GM21381 (cell line): ENCODE data around the gene C15orf61.

Experiments used
- ATAC-seq: cut with Tn5 transposase; IDR thresholded peaks from one replicate; pipeline ENCODE4 v1.9.1; 2021; ENCODE audit warnings: mild to moderate bottlenecking, moderate library complexity; ENCODE audit not compliant: unreplicated experiment

Gene C15orf61

DNA sequence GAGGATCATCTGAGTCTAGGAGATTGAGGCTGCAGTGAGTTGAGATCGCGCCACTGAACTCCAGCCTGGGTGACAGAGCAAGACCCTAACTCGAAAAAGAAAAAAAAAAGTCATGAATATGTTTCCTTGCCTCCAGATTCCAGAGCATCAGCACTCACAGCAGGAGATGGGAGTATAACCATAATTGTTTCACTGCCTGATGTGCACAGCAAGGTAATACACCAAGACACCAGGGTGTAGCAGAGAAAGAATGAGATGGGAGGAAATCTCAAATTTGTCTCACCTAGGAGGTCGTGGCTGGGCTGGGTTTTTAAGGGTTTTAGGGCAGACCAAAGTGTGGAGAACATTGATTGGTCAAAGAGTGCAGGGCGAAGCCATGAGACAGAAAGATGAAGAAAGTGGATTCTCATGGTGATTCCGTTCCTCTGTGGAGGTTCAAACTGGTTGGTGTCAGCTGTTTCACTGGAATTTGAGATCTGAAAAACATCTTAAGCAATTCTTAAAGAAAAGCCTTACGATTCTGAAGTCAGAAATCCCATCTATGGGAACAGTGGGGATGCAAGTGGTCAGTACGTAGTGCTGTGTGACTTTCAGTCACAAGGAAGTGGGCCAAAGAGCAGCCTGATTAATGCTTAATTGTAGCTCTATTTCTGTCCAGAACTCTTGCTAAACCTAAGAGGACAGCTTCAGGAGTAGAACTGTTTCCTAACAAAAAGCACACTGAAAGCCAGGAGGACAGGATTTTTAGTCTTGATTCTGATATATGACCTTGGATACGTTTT, 7.8 kb upstream of the C15orf61 start:
- ATAC-seq: no peak

DNA sequence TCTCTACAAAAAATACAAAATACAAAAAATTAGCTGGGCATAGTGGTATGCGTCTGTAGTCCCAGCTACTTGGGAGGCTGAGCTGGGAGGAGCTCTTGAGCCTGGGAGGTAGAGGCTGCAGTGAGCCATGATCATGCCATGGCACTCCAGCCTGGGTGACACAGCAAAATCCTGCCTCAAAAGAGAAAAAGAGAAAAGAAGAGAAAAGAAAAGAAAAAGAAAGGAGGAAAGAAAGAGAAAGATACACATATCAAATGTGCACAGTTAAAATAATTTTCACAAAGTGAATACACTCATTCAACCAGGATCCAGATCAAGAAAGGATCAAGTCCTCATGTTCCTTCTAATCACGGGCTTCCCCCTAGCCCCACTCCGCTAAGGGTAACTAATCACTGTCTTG, 5.8 kb upstream of the C15orf61 start:
- no peak for ATAC-seq

DNA sequence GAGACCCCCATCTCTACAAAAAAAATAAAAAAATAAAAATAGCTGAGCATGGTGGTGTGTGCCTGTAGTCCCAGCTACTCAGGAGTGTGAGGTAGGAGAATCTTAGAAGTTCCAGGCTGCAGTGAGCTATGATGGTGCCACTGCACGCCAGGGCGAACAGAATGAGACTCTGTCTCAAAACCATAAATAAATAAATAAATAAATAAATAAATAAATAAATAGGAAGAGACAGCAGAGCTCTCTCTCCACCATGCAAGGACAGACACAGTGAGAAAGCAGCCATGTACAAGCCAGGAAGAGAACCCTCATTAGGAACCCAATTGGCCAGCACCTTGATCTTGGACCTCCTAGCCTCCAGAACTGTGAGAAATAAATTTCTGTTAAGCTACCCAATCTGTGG, 5.4 kb upstream of the C15orf61 start:
- ATAC-seq: no peak

DNA sequence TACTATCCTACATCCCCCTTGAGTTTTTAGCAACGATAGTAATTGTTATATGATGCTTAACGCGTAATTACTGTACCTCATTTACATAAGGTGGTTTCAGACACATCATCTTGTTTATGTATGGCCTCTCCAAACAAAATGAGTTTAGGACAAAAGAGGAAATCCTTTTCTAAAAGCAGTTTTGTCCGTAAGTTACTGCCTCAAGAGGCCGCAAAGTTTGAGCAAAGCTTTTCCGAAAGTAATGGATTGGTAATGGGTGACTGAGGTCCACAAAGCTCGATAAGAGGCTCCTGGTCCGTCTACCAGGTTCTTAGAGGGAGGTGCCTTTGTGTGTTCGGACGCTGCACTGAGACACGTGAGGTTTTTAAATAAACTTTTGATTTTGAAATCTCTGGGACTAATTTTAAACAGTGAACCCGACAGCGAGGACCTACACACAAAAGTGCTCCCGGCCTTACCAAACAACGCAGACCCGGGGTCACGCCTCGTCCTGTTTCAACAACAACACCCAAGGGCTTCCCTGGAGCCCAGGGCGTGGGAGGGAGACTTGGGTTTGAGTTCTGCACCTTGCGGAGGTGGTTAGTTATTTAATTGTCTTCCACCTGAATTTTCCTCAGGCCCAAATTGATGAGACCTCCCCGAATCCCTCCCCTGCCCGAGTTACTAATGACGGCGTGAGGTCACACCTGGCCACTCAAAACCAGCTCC, 456 bp upstream of the C15orf61 start:
- no peak for ATAC-seq

DNA sequence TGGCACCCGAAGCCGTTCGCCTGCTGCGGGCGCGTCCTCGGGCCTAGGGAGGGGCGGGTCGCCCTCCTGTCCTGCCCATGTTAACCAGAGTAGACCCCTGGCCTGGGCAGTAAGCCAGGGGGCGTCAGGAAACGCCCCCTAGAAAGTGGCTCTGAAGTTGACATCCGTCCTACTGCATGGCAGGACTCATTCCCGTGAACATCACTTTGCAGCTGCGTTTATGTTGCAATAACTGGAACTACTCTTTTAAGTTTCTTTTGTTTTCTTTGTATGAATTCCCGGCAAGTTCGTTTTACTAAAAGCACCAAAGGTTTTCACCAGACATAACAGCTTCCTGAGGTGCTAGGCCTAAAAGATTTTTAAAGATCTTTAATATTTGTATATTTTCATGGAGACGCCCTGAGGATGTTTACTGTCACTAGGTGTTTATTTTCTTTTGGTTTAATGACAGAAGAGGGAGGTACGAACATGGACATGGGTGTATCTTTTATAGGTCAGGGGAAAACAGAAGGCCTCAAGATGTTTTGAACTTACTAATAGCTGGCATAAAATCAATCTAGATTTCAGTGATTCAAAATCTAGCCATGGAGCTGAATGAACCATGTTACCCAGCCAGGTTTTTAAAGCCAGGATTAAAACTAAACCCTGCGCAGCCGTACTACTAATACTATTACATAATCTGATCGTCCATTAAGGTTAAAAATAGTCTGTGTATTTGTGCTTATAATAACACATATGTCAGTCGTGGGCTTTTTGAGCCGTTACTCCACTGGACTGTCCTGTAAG, 1.0 kb downstream of the C15orf61 start:
- ATAC-seq: no peak

DNA sequence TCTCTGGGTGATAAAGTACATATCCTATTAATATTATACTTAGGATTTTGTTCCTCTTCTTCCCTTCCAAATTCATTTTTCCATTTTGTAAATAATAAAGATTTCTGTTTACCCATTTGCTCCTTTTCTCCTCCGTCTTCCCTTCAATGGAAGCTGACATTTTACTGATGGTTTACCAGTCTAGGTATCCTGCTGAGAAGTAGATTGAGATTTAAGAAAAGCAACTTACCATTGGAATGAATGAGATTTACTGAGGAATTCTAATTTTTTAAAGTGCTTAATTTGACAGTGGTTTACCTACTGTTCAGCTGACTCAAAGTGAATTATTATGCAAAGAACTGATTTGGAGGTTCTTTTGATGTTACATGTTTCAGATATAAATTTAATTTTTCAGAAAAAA, 2.4 kb downstream of the C15orf61 start:
- ATAC-seq: no peak

DNA sequence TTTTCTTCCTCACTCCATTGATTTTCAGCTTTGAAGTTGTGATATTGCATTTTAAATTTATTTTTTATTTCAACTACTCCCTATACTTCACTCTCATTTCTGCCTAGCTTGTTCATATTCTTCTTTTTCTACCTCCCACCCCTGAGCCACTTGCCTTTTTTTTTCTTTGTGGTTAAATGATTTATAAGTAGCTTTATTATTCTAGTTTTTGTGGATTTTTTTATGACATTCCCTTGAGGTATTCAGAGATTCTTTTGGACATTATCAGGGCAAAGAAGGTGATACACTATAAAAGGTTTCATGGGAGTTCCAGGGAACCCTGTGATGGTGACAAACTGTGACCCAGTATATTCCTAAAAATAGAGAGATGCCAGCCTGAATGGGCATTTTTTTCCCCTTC, 3.3 kb downstream of the C15orf61 start:
- ATAC-seq: no peak

DNA sequence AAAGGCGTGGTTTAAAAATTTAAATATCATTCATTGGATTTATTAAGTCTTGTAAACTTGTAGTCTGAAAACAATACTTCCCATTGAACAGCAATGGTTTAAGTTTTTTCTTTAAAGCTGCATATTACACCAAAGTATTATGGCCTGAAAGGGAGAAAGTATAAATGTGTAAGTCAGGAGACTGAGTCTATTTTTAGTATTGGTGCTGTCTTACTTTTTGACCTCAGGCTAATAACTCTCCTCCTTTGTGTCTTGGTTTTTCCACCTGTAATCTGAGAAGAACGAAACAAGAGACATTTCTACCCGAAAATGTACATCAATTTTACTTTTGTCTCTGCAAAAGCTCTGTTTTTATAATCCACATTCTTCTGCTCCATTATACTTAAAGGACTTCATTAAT, 7.6 kb downstream of the C15orf61 start:
- no peak for ATAC-seq

DNA sequence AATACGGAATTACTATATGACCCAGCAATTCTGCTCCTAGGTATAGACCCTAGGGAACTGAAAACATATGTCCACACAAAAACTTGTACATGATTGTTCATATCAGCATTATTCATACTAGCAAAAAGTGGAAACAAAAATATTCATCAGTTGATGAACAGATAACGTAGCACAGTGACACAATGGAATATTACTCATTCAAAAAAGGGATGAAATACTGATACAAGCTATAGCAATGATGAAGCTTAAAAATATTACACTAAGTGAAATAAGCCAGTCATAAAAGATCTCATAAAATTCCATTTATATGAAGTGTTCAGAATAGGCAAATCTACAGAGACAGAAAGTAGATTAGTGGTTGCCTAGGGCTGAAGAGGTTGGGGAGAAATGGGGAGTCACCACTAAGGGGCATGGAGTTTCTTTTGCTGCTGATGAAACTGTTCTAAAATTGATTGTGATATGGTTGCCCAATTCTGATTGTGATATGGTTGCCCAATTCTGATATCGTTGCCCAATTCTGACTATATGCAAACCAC, 10.5 kb downstream of the C15orf61 start:
- ATAC-seq: no peak

DNA sequence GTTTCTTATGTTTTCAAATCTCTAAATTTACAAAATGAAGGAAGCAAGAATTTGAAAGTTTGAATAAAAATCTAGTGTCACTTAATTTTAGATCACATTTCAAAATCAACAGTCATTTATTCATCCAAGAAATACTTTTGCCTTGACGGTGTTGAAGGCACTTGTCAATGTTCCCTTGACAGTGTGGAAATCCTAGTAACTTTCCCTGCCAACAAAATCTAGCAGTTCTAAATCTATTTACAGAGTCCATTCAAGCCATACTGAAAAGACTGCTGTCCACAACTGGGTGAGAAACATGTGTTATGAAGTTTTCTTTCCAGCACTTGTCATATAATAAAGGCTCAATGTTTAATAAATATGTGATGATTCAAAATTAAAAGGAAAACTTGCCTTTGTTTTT, 12.9 kb downstream of the C15orf61 start:
- no peak for ATAC-seq

DNA sequence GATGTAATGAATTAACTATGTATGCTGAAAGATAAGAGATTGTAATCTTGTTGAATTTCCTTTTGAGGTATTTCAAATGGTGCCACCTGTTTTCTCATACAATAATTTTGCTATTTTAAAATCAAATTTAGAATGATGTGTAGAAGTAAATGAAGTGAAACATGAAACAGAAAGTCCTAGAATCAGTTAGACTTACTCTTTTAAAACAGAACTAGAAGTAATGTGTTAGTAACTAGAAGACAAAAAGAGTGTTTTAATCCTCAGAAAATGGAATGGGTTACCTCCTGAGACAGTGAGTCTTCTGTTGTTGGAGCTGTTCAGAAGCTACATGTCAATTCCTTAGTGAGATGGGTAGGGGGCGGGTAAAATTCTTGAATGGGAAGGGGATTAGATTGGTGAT, 13.4 kb downstream of the C15orf61 start:
- no peak for ATAC-seq

DNA sequence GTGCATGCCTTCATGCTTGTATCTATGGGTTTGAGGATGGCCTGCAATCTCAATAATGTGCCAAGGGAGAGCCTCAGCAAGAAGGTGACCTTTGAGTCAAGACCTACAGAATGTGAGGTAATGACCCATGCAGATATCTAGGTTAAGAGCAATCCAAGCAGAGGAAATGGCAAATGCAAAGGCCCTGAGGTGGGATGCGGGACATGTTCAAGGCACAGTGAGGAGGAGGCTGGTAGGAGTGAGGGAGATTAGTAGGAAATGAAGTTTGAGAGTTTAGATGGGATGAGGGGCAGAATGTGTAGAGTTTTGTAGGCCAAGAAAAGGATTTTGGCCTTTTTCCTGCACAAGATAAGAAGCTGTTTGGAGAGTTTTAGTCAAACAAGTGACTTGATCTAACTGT, 16.8 kb downstream of the C15orf61 start:
- no peak for ATAC-seq

DNA sequence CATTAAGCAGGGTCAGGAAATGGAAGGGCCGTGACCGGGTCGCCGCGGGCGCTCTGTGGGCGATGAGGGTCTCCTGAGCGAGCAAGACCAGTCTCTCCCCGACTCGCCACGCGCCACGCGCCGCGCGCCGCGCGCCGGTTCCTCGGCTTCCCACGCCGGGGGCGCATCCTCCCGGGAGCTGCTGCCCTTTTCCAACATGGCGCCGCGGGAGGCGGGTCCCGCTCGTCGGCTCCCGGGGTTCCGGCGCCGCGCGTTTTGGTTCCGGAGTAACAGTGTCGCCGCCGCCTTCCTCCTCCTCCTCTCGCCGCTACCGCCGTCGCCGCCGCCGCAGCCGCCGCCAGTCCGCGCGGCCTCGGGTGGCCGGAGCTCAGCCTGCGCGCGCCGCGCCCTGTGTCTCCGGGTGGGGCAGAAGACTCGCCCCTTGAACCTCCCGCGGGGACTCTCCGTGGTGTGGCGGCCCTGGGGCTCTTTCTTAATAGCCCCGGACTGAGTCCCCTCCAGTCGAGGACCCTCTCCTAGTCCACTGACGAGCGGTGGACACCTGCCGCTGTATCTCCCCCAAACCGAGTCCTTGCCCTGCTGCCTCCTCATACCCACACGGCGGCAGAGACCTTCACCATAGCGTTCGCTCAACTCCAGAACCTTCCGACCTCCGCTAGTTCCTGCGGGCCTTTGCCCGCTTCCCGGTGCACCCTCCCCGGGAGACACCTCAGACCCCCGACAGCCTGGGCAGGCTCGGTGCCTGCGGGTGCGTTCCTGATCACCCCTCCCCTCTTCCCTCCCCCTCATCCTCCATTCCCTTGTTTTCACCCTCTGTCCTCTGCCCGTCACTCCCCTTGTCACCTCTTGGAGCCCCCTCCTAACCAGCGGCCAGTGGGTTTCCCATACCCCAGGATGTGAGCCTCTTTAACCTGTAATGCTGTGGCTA, 21.8 kb downstream of the C15orf61 start, which contains the start of gene MAP2K5:
Gene MAP2K5, plus strand, starts transcription at position 284 of the 928 bp plus-strand sequence. Its CDS starts 633 bp downstream, at position 917.
- ATAC-seq: no peak

DNA sequence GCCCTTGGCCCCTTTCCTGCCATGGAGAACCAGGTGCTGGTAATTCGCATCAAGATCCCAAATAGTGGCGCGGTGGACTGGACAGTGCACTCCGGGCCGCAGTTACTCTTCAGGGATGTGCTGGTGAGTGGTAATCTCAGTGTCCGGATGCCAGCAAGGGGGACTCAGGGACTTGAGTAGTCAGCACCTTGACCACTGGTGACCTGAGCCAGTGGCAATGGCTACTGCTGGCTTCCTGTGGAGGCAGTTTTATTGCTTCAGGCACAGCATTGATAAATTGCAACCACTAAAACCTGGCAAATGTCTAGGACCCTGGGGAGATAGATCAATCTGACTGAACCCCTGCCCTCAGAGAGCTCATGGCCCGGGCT, 22.4 kb downstream of the C15orf61 start:
- no peak for ATAC-seq

DNA sequence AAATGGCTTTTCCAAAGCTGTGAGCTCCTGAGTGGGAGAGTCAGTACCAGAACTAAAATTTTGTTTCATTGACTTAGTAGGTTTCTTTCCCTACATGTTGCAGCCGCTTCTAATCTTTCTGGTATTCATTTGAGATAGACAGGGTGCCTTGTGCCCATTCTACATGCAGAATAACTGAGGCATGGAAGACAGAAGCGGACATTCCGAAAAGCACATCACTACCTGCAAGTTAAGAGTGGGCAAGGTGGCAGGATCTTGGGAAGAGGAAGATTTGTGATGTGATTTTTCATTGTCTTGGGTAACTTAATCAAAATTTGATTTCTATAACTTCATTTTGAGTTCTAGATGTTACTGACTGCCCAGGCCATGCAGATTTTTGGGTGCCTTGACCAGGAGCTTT, 23.5 kb downstream of the C15orf61 start:
- no peak for ATAC-seq

DNA sequence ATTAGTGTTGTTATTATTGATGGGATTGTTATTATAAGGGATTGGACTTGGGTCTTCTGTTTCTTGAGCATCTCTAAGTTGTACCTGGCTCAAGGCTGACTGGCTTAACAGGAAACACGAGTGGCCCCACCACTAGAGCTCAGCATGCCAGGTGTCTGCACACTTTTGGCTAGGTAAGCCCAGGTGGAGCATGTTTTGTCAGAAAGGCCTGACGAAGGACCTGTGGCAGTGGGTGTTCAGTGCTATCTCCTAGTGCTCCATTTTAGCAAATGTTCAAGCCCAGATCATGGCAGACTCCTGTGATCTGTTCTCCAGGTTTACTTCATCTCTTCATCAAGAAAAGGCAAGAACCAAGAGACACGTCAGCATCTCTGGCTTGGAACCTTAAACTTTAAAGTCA, 24.9 kb downstream of the C15orf61 start:
- no peak for ATAC-seq

DNA sequence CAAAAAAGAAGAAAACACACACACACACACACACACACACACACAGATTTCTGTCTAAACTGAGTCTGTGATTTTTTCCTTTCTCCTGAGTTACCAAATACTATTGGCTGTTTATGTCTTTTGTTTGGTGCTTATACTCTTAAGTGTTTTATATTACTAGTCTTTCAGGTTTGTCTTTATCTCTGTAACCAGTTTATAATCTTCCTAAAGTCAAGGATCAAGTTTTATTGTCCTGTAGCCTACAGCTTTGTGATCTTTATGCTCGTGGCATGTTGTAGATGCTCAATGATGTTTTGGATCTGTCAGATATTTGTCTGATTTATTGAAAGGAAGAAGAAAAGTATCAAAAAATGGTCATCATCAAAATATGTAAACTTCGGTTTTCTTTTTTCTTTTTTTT, 26.1 kb downstream of the C15orf61 start:
- ATAC-seq: no peak

DNA sequence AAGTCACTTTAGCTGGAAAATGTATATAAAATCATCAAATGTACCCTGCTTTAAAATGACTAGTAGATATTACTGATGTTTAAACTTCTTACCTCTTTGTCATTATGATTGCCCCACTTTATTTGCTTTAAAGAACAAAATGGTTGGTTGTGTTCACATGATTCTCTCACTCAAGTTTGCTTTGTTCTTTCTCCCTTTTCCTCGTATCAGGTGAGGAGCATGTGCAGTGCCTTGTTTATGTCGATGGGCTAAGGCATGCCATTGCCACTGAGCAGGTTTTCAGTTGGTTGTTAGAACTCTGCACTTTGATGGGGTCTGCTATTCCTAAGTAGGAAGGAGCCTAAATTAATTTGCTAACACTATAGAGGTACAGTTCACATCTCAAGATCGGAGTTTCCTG, 26.9 kb downstream of the C15orf61 start:
- ATAC-seq: no peak

DNA sequence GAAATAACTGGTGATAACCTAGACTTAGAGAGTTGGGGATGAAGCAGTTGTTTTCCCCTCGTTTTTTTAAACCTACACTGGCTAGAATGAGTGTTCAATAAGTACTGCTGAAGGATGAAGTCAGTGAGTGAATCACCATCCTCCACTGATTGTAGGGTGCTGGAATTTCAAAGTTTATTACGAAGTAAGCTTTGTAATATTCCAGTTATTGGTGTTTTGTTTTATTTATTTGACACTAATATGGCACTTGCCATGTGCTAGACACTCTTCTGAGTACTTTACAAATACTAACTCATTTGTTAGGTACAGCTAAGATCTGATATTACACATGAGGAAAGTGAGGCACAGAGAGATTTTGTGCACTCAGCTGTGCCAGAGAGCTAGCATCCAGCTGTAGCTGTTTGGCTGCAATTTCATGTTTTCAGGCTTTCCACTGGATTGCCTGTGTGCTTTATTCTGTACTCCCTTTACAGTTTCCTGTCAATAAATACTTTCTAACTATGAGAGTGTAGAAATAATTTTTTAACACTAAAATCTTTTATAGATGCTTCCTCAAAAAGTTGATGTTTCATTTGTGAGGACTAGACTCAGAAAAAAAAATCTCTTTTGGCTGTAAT, 27.4 kb downstream of the C15orf61 start:
- ATAC-seq: no peak
